ENCODE data around the gene ETS1.

DNA sequence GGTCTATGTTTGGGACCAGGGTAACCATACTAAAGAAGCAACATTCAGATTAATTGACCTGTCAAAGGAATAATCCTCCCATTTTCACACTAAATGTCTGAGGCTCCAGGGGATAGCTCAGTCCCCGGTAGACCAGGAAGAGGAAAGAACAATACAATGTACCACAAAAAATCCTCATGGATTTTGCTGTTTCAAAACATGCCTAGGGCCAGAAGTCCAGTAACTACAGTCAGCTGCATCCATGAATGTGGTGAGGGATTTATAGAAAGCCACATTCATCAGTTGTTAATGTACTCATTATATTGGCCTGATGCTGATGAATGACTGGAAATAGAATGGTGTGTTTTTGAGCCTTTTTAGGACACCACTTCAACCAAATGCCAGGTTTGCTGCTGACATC lies 6.9 kb upstream of the ETS1 start:
- no peak for TF ChIP-seq EZH2 (IDR thresholded peaks at IDR 0.05)
- TF ChIP-seq CTCF (IDR thresholded peaks at IDR 0.05): no peak
